ENCODE data around the gene SDK1.
"Not testable (repeated sequence)": the region's sequence is repeated elsewhere in the genome, so short reads cannot be mapped to it uniquely, and the experiment has no call there.

Gene SDK1

DNA sequence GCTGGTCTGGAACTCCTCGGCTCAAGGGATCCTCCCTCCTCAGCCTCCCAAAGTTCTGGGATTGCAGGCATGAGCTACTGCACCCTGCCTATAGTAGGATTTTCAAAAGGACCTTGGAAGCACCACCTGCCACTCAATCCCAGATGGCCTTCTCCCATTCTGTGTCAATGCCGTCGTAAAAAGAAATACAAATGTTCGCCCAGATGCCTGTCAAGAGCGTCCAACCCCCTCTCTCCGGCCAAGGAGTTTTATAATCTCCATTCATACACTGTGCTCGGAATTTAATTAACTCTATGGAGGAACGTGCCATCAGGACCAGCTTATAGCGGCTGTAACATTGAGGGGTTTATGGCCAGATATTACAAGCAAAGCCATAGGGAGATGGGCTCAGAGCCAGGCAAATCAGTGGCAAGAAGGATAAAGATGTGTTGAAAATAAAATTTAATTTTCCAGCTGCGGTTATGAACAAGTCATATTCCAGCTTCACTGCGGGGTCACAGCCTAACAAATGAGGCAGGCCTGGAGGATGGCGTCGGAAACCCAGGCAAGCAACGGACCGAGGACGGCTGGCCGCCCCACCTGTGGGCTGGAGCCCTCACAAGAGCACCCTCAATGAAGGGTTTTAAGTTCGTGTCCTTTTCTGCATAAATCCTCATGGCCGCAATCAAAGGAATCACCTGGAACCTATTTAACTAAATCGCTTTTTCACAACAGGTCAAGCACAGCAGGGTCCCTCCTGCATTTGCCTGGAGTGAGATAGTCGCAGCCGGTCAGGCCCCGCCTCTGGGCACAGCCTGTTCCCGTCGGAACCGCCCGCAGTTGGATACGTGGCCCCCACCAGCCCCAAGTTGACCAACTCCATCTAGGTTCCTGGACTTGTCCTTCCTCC is 1006.5 kb downstream of the SDK1 start:
- DNase-seq: no peak

DNA sequence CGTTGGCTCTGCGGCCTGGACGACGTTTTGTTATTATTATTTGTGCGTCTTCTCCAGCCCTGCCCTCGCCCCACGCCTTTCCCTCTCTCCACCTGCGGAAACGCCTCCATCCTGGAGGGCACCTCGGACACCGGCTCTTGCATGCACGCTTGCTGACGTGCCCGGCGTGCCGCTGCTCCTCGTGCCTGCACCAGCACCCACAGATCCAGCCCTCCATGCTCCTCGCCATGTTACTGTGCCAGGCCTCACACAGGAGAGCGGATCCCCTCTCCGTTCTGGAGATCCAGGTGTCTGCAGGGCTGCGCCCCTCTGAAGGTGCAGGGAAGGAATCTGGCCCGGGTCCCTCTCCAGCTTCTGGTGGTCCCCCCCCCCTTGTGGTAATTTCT is 1007.1 kb downstream of the SDK1 start:
- DNase-seq: no peak

DNA sequence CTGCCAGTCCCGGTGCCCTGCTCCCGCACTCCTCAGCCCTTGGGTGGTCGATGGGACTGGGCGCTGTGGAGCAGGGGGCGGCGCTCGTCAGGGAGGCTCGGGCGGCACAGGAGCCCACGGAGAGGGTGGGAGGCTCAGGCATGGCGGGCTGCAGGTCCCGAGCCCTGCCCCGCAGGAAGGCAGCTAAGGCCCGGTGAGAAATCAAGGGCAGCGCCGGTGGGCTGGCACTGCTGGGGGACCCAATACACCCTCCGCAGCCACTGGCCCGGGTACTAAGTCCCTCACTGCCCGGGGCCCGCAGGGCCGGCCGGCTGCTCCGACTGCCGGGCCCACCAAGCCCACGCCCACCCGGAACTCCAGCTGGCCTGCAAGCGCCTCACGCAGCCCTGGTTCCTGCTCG is 1012.9 kb downstream of the SDK1 start:
- DNase-seq: not testable (repeated sequence)

DNA sequence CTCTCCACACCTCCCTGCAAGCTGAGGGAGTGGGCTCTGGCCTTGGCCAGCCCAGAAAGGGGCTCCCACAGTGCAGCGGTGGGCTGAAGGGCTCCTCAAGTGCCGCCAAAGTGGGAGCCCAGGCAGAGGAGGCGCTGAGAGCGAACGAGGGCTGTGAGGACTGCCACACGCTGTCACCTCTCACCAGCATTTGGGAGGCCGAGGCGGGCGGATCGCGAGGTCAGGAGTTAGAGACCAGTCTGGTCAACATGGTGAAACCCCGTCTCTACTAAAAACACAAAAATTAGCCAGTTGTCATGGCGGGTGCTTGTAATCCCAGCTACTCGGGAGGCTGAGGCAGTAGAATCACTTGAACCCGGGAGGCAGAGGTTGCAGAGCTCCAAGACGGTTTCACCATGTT is 1013.3 kb downstream of the SDK1 start:
- not testable (repeated sequence) for DNase-seq

Data from NCI-H2107 (cell line).